Coronary artery (tissue), 2 donors: ENCODE data around the gene KCNG2.
A peak's percentile ranks its signal among the peaks of the same experiment; 100 is the strongest.

ENCODE experiments used
- DNase-seq: peaks from one replicate; pipeline ENCODE4 v3.0.0-alpha.2; 2017; ENCODE audit warnings: low spot score
- H3K27ac ChIP-seq, 2 donors: fragments of 200-600 bp; sonication (generic); one replicate each; pipeline ENCODE4 v1.5.1; 2016 to 2019
- H3K4me3 ChIP-seq: fragments of 200-600 bp; sonication (generic); 2 replicates; pipeline ENCODE4 v1.5.1; 2016; ENCODE audit warnings: mild to moderate bottlenecking, moderate library complexity
- CTCF ChIP-seq: fragments of 200-600 bp; sonication (generic); IDR thresholded peaks from one replicate; pipeline ENCODE4 v1.5.1; 2019; ENCODE audit warnings: antibody characterized with exemption

KCNG2 gene

GRCh38 chr18:79935499-79935898 is 137.8 kb downstream of the KCNG2 start:
- Histone ChIP-seq H3K27ac (no peak overlapping the region), H3K4me3 (no peak overlapping the region)
- TF ChIP-seq CTCF, result no peak
- DNase-seq, result peak; percentile 16

- no peak for TF ChIP-seq CTCF
Measured at GRCh38 chr18:79935925-79936324, 138.2 kb downstream of the KCNG2 start.

GRCh38 chr18:79936641-79937040 is 138.9 kb downstream of the KCNG2 start:
- Histone ChIP-seq H3K27ac (no peak overlapping the region), H3K4me3 (no peak overlapping the region)
- no peak for TF ChIP-seq CTCF
- peak; percentile 17 for DNase-seq

More at GRCh38 chr18:79935925-79936324, 138.2 kb downstream of the KCNG2 start:
- no peak overlapping the region for H3K4me3 ChIP-seq
- DNase-seq, result peak; percentile 19
- no peak overlapping the region for H3K27ac ChIP-seq

- no peak overlapping the region for H3K27ac ChIP-seq
- no peak for TF ChIP-seq CTCF
- DNase-seq, result peak; percentile 33
- no peak overlapping the region for H3K4me3 ChIP-seq
Measured at GRCh38 chr18:79937103-79937860, 139.5 kb downstream of the KCNG2 start.

GRCh38 chr18:79938196-79938595 is 140.5 kb downstream of the KCNG2 start:
- TF ChIP-seq CTCF, result no peak
- Histone ChIP-seq H3K4me3 (no peak overlapping the region), H3K27ac (no peak overlapping the region)
- peak; percentile 19 for DNase-seq

GRCh38 chr18:79939096-79939495 is 141.4 kb downstream of the KCNG2 start:
- DNase-seq, result no peak
- Histone ChIP-seq H3K27ac (no peak overlapping the region), H3K4me3 (no peak overlapping the region)
- no peak for TF ChIP-seq CTCF

GRCh38 chr18:79940126-79940813 is 142.5 kb downstream of the KCNG2 start:
- TF ChIP-seq CTCF, result no peak
- H3K27ac ChIP-seq, result no peak overlapping the region
- peak; percentile 16 for DNase-seq
- no peak overlapping the region for H3K4me3 ChIP-seq
